Endodermal cell (in vitro differentiated cells): ENCODE results near the gene KCTD10. TPM values are rescaled to one million over a fixed set of nuclear protein-coding genes. Genes with fewer than 3 reads are reported as not detected.

Source experiments
- DNase-seq: peaks from one replicate; pipeline ENCODE4 v3.0.0-alpha.2; 2017
- H3K27ac ChIP-seq: 2 replicates; pipeline ENCODE4 v1.5.1; 2013; ENCODE audit warnings: mild to moderate bottlenecking, low read depth, low read length, moderate library complexity
- H3K27me3 ChIP-seq: 2 replicates; pipeline ENCODE4 v1.6.1; 2013; ENCODE audit warnings: mild to moderate bottlenecking, low read length, moderate library complexity; ENCODE audit not compliant: insufficient read depth, control insufficient read depth, poor library complexity, severe bottlenecking
- H3K36me3 ChIP-seq: 2 replicates; pipeline ENCODE4 v1.7.0; 2013; ENCODE audit warnings: mild to moderate bottlenecking, low read length, moderate library complexity; ENCODE audit not compliant: control insufficient read depth, insufficient read depth
- H3K4me1 ChIP-seq: one replicate; pipeline ENCODE4 v1.7.0; 2013; ENCODE audit warnings: low read length; ENCODE audit not compliant: control insufficient read depth, insufficient read depth
- H3K4me3 ChIP-seq: 2 replicates; pipeline ENCODE4 v1.5.1; 2013; ENCODE audit warnings: mild to moderate bottlenecking, low read length, moderate library complexity
- H3K9ac ChIP-seq: 2 replicates; pipeline ENCODE4 v1.6.1; 2013; ENCODE audit warnings: mild to moderate bottlenecking, low read length, moderate library complexity; ENCODE audit not compliant: poor library complexity, severe bottlenecking; ENCODE audit errors: extremely low read depth
- H3K9me3 ChIP-seq: 2 replicates; pipeline ENCODE4 v1.6.1; 2013; ENCODE audit warnings: mild to moderate bottlenecking, low read length, moderate library complexity; ENCODE audit not compliant: control insufficient read depth
- H3K27ac Mint-ChIP-seq: 2 replicates; pipeline ENCODE4 v1.8.0; 2020; ENCODE audit warnings: mixed read lengths
- H3K27me3 Mint-ChIP-seq: 2 replicates; pipeline ENCODE4 v1.8.0; 2021; ENCODE audit warnings: mild to moderate bottlenecking, mixed read lengths; ENCODE audit not compliant: insufficient read depth
- H3K36me3 Mint-ChIP-seq: 2 replicates; pipeline ENCODE4 v1.8.0; 2020; ENCODE audit warnings: low read depth, mixed read lengths
- H3K4me1 Mint-ChIP-seq: 2 replicates; pipeline ENCODE4 v1.8.0; 2020; ENCODE audit warnings: mixed read lengths
- H3K4me3 Mint-ChIP-seq: 2 replicates; pipeline ENCODE4 v1.8.0; 2020; ENCODE audit warnings: mild to moderate bottlenecking, moderate library complexity, mixed read lengths
- H3K9me3 Mint-ChIP-seq: 2 replicates; pipeline ENCODE4 v1.8.0; 2020; ENCODE audit warnings: mild to moderate bottlenecking, mixed read lengths
- CTCF ChIP-seq: fragments of 200-600 bp; sonication (generic); conservative IDR thresholded peaks from 2 replicates; pipeline ENCODE4 v1.5.0; 2021; ENCODE audit warnings: antibody characterized with exemption, mild to moderate bottlenecking
- WGBS, 2 experiments: methylation state at CpG; one replicate each; pipeline versions ENCODE4 v1.1.5 to v1.1.7; 2013; ENCODE audit warnings: missing lambda C conversion rate in 2 of 2, mixed read lengths in 1 of 2; ENCODE audit not compliant: insufficient coverage in 1 of 2, insufficient read length in 1 of 2; 5-methylcytosine and 5-hydroxymethylcytosine counted together
- total RNA-seq, 2 donors: library from RNA; stranded (reverse); fragmentation: NEBNext Ultra II Directional in 1 of 2; extraction: Animal tissue kit (Norgen Biotek cat#: 25700) in 1 of 2; gene quantifications; 2 replicates in 1 of 2; 3 replicates in 1 of 2; pipeline ENCODE4 v1.2.1, GENCODE V29; 2021

Gene KCTD10
- total RNA-seq, 2 donors from 2014 or later: 50.9 to 53.5 TPM

- Histone ChIP-seq H3K4me1 (no peaks in the 10 kb centered on the region), H3K9me3 (no peaks in the 10 kb centered on the region), H3K36me3 (peaks cover 99% of the 10 kb centered on the region), H3K9ac (no peak overlapping the region), H3K27me3 (no peaks in the 10 kb centered on the region), H3K27ac (no peak overlapping the region), H3K4me3 (no peak overlapping the region)
- Mint-ChIP-seq H3K27me3 (no peaks in the 10 kb centered on the region), H3K4me1 (peaks cover 1% of the 10 kb centered on the region), H3K36me3 (peaks cover 75% of the 10 kb centered on the region), H3K4me3 (no peak overlapping the region), H3K27ac (no peak overlapping the region), H3K9me3 (no peaks in the 10 kb centered on the region)
- 97 to 100% methylated on average over 2 of the region's 2 CpGs for WGBS, 2 experiments
- DNase-seq: no peak
- TF ChIP-seq CTCF: no peak
Observed at GRCh38 chr12:109452489-109452888, 24.6 kb downstream of the KCTD10 start.

GRCh38 chr12:109451400-109451799 lies 25.7 kb downstream of the KCTD10 start:
- H3K36me3 ChIP-seq: peaks cover 96% of the 10 kb centered on the region
- H3K4me3 Mint-ChIP-seq: no peak overlapping the region
- H3K27ac Mint-ChIP-seq: no peak overlapping the region
- no peak for TF ChIP-seq CTCF
- no peak overlapping the region for H3K9ac ChIP-seq
- H3K27ac ChIP-seq: no peak overlapping the region
- no peaks in the 10 kb centered on the region for H3K27me3 Mint-ChIP-seq
- no peak overlapping the region for H3K4me3 ChIP-seq
- no peaks in the 10 kb centered on the region for H3K9me3 Mint-ChIP-seq
- H3K4me1 Mint-ChIP-seq: no peaks in the 10 kb centered on the region
- no peaks in the 10 kb centered on the region for H3K9me3 ChIP-seq
- DNase-seq: no peak
- H3K4me1 ChIP-seq: no peaks in the 10 kb centered on the region
- WGBS, 2 experiments: 92 to 98% methylated on average over 5 to 23 of the region's 23 CpGs
- peaks cover 64% of the 10 kb centered on the region for H3K36me3 Mint-ChIP-seq
- H3K27me3 ChIP-seq: no peaks in the 10 kb centered on the region

GRCh38 chr12:109450980-109451379 lies 26.1 kb downstream of the KCTD10 start:
- Mint-ChIP-seq H3K9me3 (no peaks in the 10 kb centered on the region), H3K27ac (no peak overlapping the region), H3K4me1 (no peaks in the 10 kb centered on the region), H3K4me3 (no peak overlapping the region), H3K27me3 (no peaks in the 10 kb centered on the region), H3K36me3 (peaks cover 61% of the 10 kb centered on the region)
- 81 to 82% methylated on average over 4 of the region's 4 CpGs for WGBS, 2 experiments
- Histone ChIP-seq H3K27ac (no peak overlapping the region), H3K4me1 (no peaks in the 10 kb centered on the region), H3K9ac (no peak overlapping the region), H3K4me3 (no peak overlapping the region), H3K27me3 (no peaks in the 10 kb centered on the region), H3K9me3 (no peaks in the 10 kb centered on the region), H3K36me3 (peaks cover 94% of the 10 kb centered on the region)
- TF ChIP-seq CTCF: no peak
- DNase-seq: no peak
